Stromal cell of bone marrow (primary cell): ENCODE measurements around the gene HLA-DQB1.
"Not testable (repeated sequence)": the region's sequence is repeated elsewhere in the genome, so short reads cannot be mapped to it uniquely, and the experiment has no call there.

Experiments
- DNase-seq: peaks from one replicate; pipeline ENCODE4 v3.0.0-alpha.2; 2012; ENCODE audit warnings: low read depth

HLA-DQB1 gene

GRCh38 chr6:32662099-32662498 is 4.4 kb downstream of the HLA-DQB1 start:
- no peak for DNase-seq

- no peak for DNase-seq
Observed at GRCh38 chr6:32659856-32660595, 6.4 kb downstream of the HLA-DQB1 start.

GRCh38 chr6:32658268-32658897 is 8.1 kb downstream of the HLA-DQB1 start:
- no peak for DNase-seq

- not testable (repeated sequence) for DNase-seq
Observed at GRCh38 chr6:32657819-32658218, 8.6 kb downstream of the HLA-DQB1 start.

- DNase-seq, result not testable (repeated sequence)
Observed at GRCh38 chr6:32657329-32657728, 9.1 kb downstream of the HLA-DQB1 start.

- no peak for DNase-seq
Observed at GRCh38 chr6:32655203-32655710, 11.2 kb downstream of the HLA-DQB1 start.

GRCh38 chr6:32645047-32645703 is 21.3 kb downstream of the HLA-DQB1 start:
- DNase-seq, result no peak

- no peak for DNase-seq
Observed at GRCh38 chr6:32643904-32644303, 22.6 kb downstream of the HLA-DQB1 start.

GRCh38 chr6:32642720-32643106 is 23.7 kb downstream of the HLA-DQB1 start:
- no peak for DNase-seq

- not testable (repeated sequence) for DNase-seq
Observed at GRCh38 chr6:32641785-32642719, 24.4 kb downstream of the HLA-DQB1 start.

- no peak for DNase-seq
Observed at GRCh38 chr6:32641122-32641521, 25.3 kb downstream of the HLA-DQB1 start.

GRCh38 chr6:32639440-32640394 is 26.7 kb downstream of the HLA-DQB1 start:
- no peak for DNase-seq

- DNase-seq, result no peak
Observed at GRCh38 chr6:32638532-32639219, 27.8 kb downstream of the HLA-DQB1 start.

GRCh38 chr6:32637883-32638282 is 28.6 kb downstream of the HLA-DQB1 start:
- no peak for DNase-seq

- no peak for DNase-seq
Observed at GRCh38 chr6:32637219-32637880, 29.1 kb downstream of the HLA-DQB1 start, which contains the start of gene HLA-DQA1. TSS of gene HLA-DQA1 (plus strand) at chr6:32637406. CDS start at chr6:32637459, 53 bp downstream.

- no peak for DNase-seq
Observed at GRCh38 chr6:32635526-32636123, 30.8 kb downstream of the HLA-DQB1 start.

- DNase-seq, result not testable (repeated sequence)
Observed at GRCh38 chr6:32629793-32630192, 36.7 kb downstream of the HLA-DQB1 start.

- no peak for DNase-seq
Observed at GRCh38 chr6:32627831-32628230, 38.6 kb downstream of the HLA-DQB1 start.

- DNase-seq, result no peak
Observed at GRCh38 chr6:32627249-32627648, 39.2 kb downstream of the HLA-DQB1 start.
